ENCODE measurements around the gene SLC26A1.

GRCh38 chr4:1032861-1033260 lies 39.7 kb upstream of the SLC26A1 start:
- TF ChIP-seq PRDM15 (CRISPR knock-in tag; IDR thresholded peaks at IDR 0.05) (no peak), SOX15 (CRISPR knock-in tag; IDR thresholded peaks at IDR 0.05) (no peak), MAX (CRISPR knock-in tag; IDR thresholded peaks at IDR 0.05) (no peak), NFYB (CRISPR knock-in tag; conservative IDR thresholded peaks at IDR 0.05; ENCODE audit: low read depth) (no peak), JUN (CRISPR knock-in tag; IDR thresholded peaks at IDR 0.05) (no peak), MLX (CRISPR knock-in tag; IDR thresholded peaks at IDR 0.05) (no peak), CTCF (IDR thresholded peaks at IDR 0.05) (no peak), ATF2 (CRISPR knock-in tag; IDR thresholded peaks at IDR 0.05; ENCODE audit: borderline replicate concordance, low read depth) (no peak)
